WTC11 (cell line): ENCODE data around the gene TGM4. TPM values are rescaled to one million over a fixed set of nuclear protein-coding genes. Genes with fewer than 3 reads are reported as not detected.

ENCODE experiments used
- ATAC-seq: fragments of 200-7000 bp; cut with Tn5 transposase; 2 replicates; pipeline ENCODE4 v1.10.0; 2021; ENCODE audit warnings: mild to moderate bottlenecking, moderate library complexity
- CTCF ChIA-PET: fragments of 300-600 bp; sonication (Branson Sonifier 250); formaldehyde crosslinking; loops from one replicate; lab custom pipeline; 2021; ENCODE audit warnings: antibody characterized with exemption; lab: Charles Lee
- POLR2A ChIA-PET: fragments of 350-600 bp; sonication (Branson Sonifier 250); formaldehyde crosslinking; loops from one replicate; lab custom pipeline; 2021; ENCODE audit warnings: antibody characterized with exemption; lab: Charles Lee
- DNase-seq: peaks from one replicate; pipeline ENCODE4 v3.0.0; 2021; ENCODE audit warnings: low spot score
- H3K27ac Mint-ChIP-seq: 2 replicates; pipeline ENCODE4 v1.8.0; 2021; ENCODE audit warnings: mixed read lengths
- H3K27me3 Mint-ChIP-seq: 2 replicates; pipeline ENCODE4 v1.8.0; 2021; ENCODE audit warnings: low read depth, mild to moderate bottlenecking, moderate library complexity, mixed read lengths
- H3K36me3 Mint-ChIP-seq: 2 replicates; pipeline ENCODE4 v1.8.0; 2021; ENCODE audit warnings: mixed read lengths
- H3K4me1 Mint-ChIP-seq: 2 replicates; pipeline ENCODE4 v1.8.0; 2022; ENCODE audit warnings: mixed read lengths
- H3K4me3 Mint-ChIP-seq: 2 replicates; pipeline ENCODE4 v1.8.0; 2021; ENCODE audit warnings: mild to moderate bottlenecking, moderate library complexity, mixed read lengths
- H3K9me3 Mint-ChIP-seq: 2 replicates; pipeline ENCODE4 v1.8.0; 2021; ENCODE audit warnings: mixed read lengths
- ARID4B ChIP-seq: sonication (generic); formaldehyde crosslinking; IDR thresholded peaks from 2 replicates; pipeline ENCODE4 v1.8.0; 2023; ENCODE audit warnings: missing genetic modification reagents, mild to moderate bottlenecking, borderline replicate concordance
- ATF1 ChIP-seq: sonication (generic); formaldehyde crosslinking; IDR thresholded peaks from 2 replicates; pipeline ENCODE4 v1.8.1; 2023; ENCODE audit warnings: mild to moderate bottlenecking, moderate library complexity, missing genetic modification reagents
- ATF6 ChIP-seq: sonication (generic); formaldehyde crosslinking; IDR thresholded peaks from 2 replicates; pipeline ENCODE4 v1.8.1; 2023; ENCODE audit warnings: mild to moderate bottlenecking, missing genetic modification reagents
- CTCF ChIP-seq: fragments of 200-600 bp; IDR thresholded peaks from 2 replicates; pipeline ENCODE4 v1.8.0; 2022; ENCODE audit warnings: antibody characterized with exemption
- ELF4 ChIP-seq: sonication (generic); formaldehyde crosslinking; IDR thresholded peaks from 2 replicates; pipeline ENCODE4 v1.8.1; 2022; ENCODE audit warnings: low read depth, mild to moderate bottlenecking, moderate library complexity, missing genetic modification reagents
- FOXP1 ChIP-seq: sonication (generic); formaldehyde crosslinking; IDR thresholded peaks from 2 replicates; pipeline ENCODE4 v1.8.0; 2022; ENCODE audit warnings: missing genetic modification reagents, mild to moderate bottlenecking, moderate library complexity, borderline replicate concordance
- IRF1 ChIP-seq: sonication (generic); formaldehyde crosslinking; IDR thresholded peaks from 2 replicates; pipeline ENCODE4 v1.8.0; 2023; ENCODE audit warnings: missing genetic modification reagents
- JUN ChIP-seq: sonication (generic); formaldehyde crosslinking; IDR thresholded peaks from 2 replicates; pipeline ENCODE4 v1.8.0; 2023; ENCODE audit warnings: mild to moderate bottlenecking, missing genetic modification reagents
- MLX ChIP-seq: sonication (generic); formaldehyde crosslinking; IDR thresholded peaks from 2 replicates; pipeline ENCODE4 v1.8.1; 2023; ENCODE audit warnings: mild to moderate bottlenecking, missing genetic modification reagents, moderate library complexity
- PREB ChIP-seq: sonication (generic); formaldehyde crosslinking; IDR thresholded peaks from 2 replicates; pipeline ENCODE4 v1.8.1; 2022; ENCODE audit warnings: mild to moderate bottlenecking, missing genetic modification reagents, moderate library complexity, borderline replicate concordance
- ZBTB43 ChIP-seq: sonication (generic); formaldehyde crosslinking; IDR thresholded peaks from 2 replicates; pipeline ENCODE4 v1.8.1; 2023; ENCODE audit warnings: mild to moderate bottlenecking, missing genetic modification reagents
- ZMAT4 ChIP-seq: fragments of 250-450 bp; sonication (Bioruptor Pico); IDR thresholded peaks from 2 replicates; pipeline ENCODE4 v1.9.0; 2021; ENCODE audit warnings: mild to moderate bottlenecking
- ZNF121 ChIP-seq: sonication (generic); formaldehyde crosslinking; IDR thresholded peaks from 2 replicates; pipeline ENCODE4 v1.8.0; 2023; ENCODE audit warnings: missing genetic modification reagents
- ZNF138 ChIP-seq: sonication (generic); formaldehyde crosslinking; conservative IDR thresholded peaks from 2 replicates; pipeline ENCODE4 v1.8.1; 2022; ENCODE audit warnings: mild to moderate bottlenecking, moderate library complexity, missing genetic modification reagents
- ZNF232 ChIP-seq: sonication (generic); formaldehyde crosslinking; IDR thresholded peaks from 2 replicates; pipeline ENCODE4 v1.8.0; 2022; ENCODE audit warnings: mild to moderate bottlenecking, missing genetic modification reagents
- total RNA-seq: library from RNA; stranded (reverse); gene quantifications from 3 replicates; pipeline ENCODE4 v1.2.3, GENCODE V29; 2021

TGM4 gene
- total RNA-seq, 1 experiment from 2014 or later, result not detected

GRCh38 chr3:44930911-44931310 lies 56.5 kb downstream of the TGM4 start:
- no peak overlapping the region for H3K4me3 Mint-ChIP-seq
- CTCF ChIA-PET, result no interaction called here
- TF ChIP-seq MLX (CRISPR knock-in tag) (no peak), ELF4 (no peak), JUN (CRISPR knock-in tag) (no peak), ZNF121 (CRISPR knock-in tag) (no peak), PREB (CRISPR knock-in tag) (no peak), CTCF (no peak), IRF1 (CRISPR knock-in tag) (no peak), ATF6 (no peak), ATF1 (no peak), ARID4B (CRISPR knock-in tag) (no peak), FOXP1 (CRISPR knock-in tag) (no peak), ZMAT4 (CRISPR knock-in tag) (no peak), ZNF232 (CRISPR knock-in tag) (no peak), ZBTB43 (CRISPR knock-in tag) (no peak), ZNF138 (CRISPR knock-in tag) (no peak)
- no peak overlapping the region for H3K27ac Mint-ChIP-seq
- H3K27me3 Mint-ChIP-seq, result no peaks in the 10 kb centered on the region
- no peaks in the 10 kb centered on the region for H3K9me3 Mint-ChIP-seq
- POLR2A ChIA-PET, result no interaction called here
- ATAC-seq, result no peak
- H3K4me1 Mint-ChIP-seq, result peaks cover 10% of the 10 kb centered on the region
- DNase-seq, result no peak
- H3K36me3 Mint-ChIP-seq, result peaks cover 41% of the 10 kb centered on the region
